Measurements from ENCODE around the gene SEPTIN5. TPM values are rescaled to one million over a fixed set of nuclear protein-coding genes. Genes with fewer than 3 reads are reported as not detected.
"Not testable (repeated sequence)": the region's sequence is repeated elsewhere in the genome, so short reads cannot be mapped to it uniquely, and the experiment has no call there.

The SEPTIN5 gene
- total RNA-seq, 1 experiment from 2014 or later, result 2.0 TPM

DNA sequence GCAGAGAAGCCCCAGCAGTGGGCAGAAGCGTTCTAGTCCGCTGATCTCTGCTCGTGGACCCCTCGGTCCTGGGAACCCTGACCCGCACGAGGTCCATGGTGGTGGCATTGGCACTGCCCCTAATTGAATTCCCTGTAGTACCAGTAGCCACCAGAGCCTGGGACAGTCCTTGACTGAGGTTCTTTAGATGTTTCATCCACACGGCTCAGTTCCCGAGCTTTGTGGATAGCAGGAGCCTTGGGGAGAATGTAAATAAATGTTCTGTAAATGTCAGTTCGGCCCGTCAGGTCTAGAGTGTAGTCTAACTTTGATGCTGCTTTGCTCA lies 39.4 kb upstream of the SEPTIN5 start:
- peaks cover 6% of the 10 kb centered on the region for H3K4me1 Mint-ChIP-seq (ENCODE audit: insufficient read depth, unreplicated experiment)
- peaks cover 44% of the 10 kb centered on the region for H3K27me3 Mint-ChIP-seq (ENCODE audit: insufficient read depth, unreplicated experiment)
- no peak for TF ChIP-seq CTCF (IDR thresholded peaks at IDR 0.05; ENCODE audit: unreplicated experiment)
- no TSS peak for BruUV-seq (replicated peaks)
- intact Hi-C loops (cut with micrococcal nuclease), result loop anchor here (5.0 kb wide), 1 partner anchor 42 kb away; no protein-coding TSS in a partner anchor
- ChIA-PET POLR2A (no interaction called here), CTCF (no interaction called here)
- peaks cover 5% of the 10 kb centered on the region for H3K9me3 Mint-ChIP-seq (ENCODE audit: unreplicated experiment)
- H3K36me3 Mint-ChIP-seq (ENCODE audit: insufficient read depth, unreplicated experiment), result no peaks in the 10 kb centered on the region
- no peak for DNase-seq (ENCODE audit: unreplicated experiment)
- H3K27ac Mint-ChIP-seq (ENCODE audit: low read depth, unreplicated experiment), result no peak overlapping the region
- H3K4me3 Mint-ChIP-seq (ENCODE audit: unreplicated experiment), result no peak overlapping the region

DNA sequence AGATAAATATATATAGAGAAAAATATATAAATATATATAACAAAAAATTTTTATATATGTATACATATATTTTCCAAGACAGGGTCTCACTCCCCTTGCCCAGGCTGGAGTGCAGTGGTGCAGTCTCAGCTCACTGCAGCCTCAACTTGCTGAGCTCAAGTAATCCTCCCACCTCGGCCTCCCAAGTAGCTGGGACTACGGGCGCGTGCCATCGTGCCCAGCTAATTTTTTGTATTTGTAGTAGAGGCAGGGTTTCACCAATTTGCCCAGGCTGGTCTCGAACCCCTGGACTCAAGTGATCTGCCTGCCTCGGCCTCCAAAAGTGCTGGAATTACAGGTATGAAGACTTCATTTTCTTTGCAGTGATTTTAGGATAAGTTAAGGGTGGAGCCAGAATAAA lies 38.9 kb upstream of the SEPTIN5 start:
- TF ChIP-seq CTCF (IDR thresholded peaks at IDR 0.05; ENCODE audit: unreplicated experiment), result no peak
- intact Hi-C loops (cut with micrococcal nuclease), result loop anchor here (5.0 kb wide), 1 partner anchor 42 kb away; no protein-coding TSS in a partner anchor
- Mint-ChIP-seq H3K36me3 (ENCODE audit: insufficient read depth, unreplicated experiment) (no peaks in the 10 kb centered on the region), H3K27ac (ENCODE audit: low read depth, unreplicated experiment) (no peak overlapping the region), H3K4me1 (ENCODE audit: insufficient read depth, unreplicated experiment) (peaks cover 6% of the 10 kb centered on the region), H3K9me3 (ENCODE audit: unreplicated experiment) (peaks cover 5% of the 10 kb centered on the region), H3K4me3 (ENCODE audit: unreplicated experiment) (no peak overlapping the region), H3K27me3 (ENCODE audit: insufficient read depth, unreplicated experiment) (peaks cover 44% of the 10 kb centered on the region)
- BruUV-seq (replicated peaks), result no TSS peak
- CTCF ChIA-PET, result no interaction called here
- DNase-seq (ENCODE audit: unreplicated experiment), result no peak
- POLR2A ChIA-PET, result no interaction called here

- CTCF ChIA-PET, result interaction anchor here (0.7 kb wide), 1 partner anchor 47 kb away, joined by 3 read pairs; no protein-coding TSS in a partner anchor
- not testable (repeated sequence) for H3K4me1 Mint-ChIP-seq (ENCODE audit: insufficient read depth, unreplicated experiment); DNase-seq (ENCODE audit: unreplicated experiment); H3K9me3 Mint-ChIP-seq (ENCODE audit: unreplicated experiment); BruUV-seq (replicated peaks); H3K36me3 Mint-ChIP-seq (ENCODE audit: insufficient read depth, unreplicated experiment); H3K27ac Mint-ChIP-seq (ENCODE audit: low read depth, unreplicated experiment); H3K4me3 Mint-ChIP-seq (ENCODE audit: unreplicated experiment)
- intact Hi-C loops (cut with micrococcal nuclease), result loop anchor here (5.0 kb wide), 1 partner anchor 41 kb away; no protein-coding TSS in a partner anchor
- POLR2A ChIA-PET, result interaction anchor here (0.7 kb wide), 1 partner anchor 16 kb away, joined by 3 read pairs; no protein-coding TSS in a partner anchor
- H3K27me3 Mint-ChIP-seq (ENCODE audit: insufficient read depth, unreplicated experiment), result peaks cover 41% of the 10 kb centered on the region
Measured at GRCh38 chr22:19676437-19676836, 37.9 kb upstream of the SEPTIN5 start.

- H3K9me3 Mint-ChIP-seq (ENCODE audit: unreplicated experiment), result peaks cover 6% of the 10 kb centered on the region
- DNase-seq (ENCODE audit: unreplicated experiment), result no peak
- no peak overlapping the region for H3K27ac Mint-ChIP-seq (ENCODE audit: low read depth, unreplicated experiment)
- H3K27me3 Mint-ChIP-seq (ENCODE audit: insufficient read depth, unreplicated experiment), result peaks cover 53% of the 10 kb centered on the region
- ChIA-PET POLR2A (interaction anchor here (0.6 kb wide), 1 partner anchor 190 kb away, joined by 3 read pairs; no protein-coding TSS in a partner anchor), CTCF (interaction anchor here (0.6 to 2.0 kb wide), 7 partner anchors 9 to 351 kb away, joined by 3 to 7 read pairs (median 4); no protein-coding TSS in a partner anchor)
- no peak overlapping the region for H3K4me3 Mint-ChIP-seq (ENCODE audit: unreplicated experiment)
- no TSS peak for BruUV-seq (replicated peaks)
- peaks cover 6% of the 10 kb centered on the region for H3K4me1 Mint-ChIP-seq (ENCODE audit: insufficient read depth, unreplicated experiment)
- no peaks in the 10 kb centered on the region for H3K36me3 Mint-ChIP-seq (ENCODE audit: insufficient read depth, unreplicated experiment)
- intact Hi-C loops (cut with micrococcal nuclease), result loop anchor here (5.0 kb wide), 1 partner anchor 38 kb away; no protein-coding TSS in a partner anchor
- no peak for TF ChIP-seq CTCF (IDR thresholded peaks at IDR 0.05; ENCODE audit: unreplicated experiment)
Measured at GRCh38 chr22:19678949-19679521, 35.3 kb upstream of the SEPTIN5 start.
